Thyroid gland (tissue), 4 donors: Measurements from ENCODE around the gene PKP4.

Experiments used
- CTCF ChIP-seq, 6 experiments: fragments of 200-600 bp in 3 of 6; fragments of 450-650 bp in 3 of 6; sonication (generic) in 3 of 6; IDR thresholded peaks; one replicate each; pipeline ENCODE4 v1.5.1; 2016 to 2019; ENCODE audit warnings: antibody characterized with exemption in 6 of 6, mild to moderate bottlenecking in 2 of 6, inconsistent platforms in 1 of 6, moderate library complexity in 1 of 6
- POLR2A ChIP-seq, 2 donors: fragments of 450-650 bp; IDR thresholded peaks; one replicate each; pipeline ENCODE4 v1.6.1; 2017; ENCODE audit warnings: antibody characterized with exemption in 2 of 2, mild to moderate bottlenecking in 2 of 2, moderate library complexity in 1 of 2

DNA sequence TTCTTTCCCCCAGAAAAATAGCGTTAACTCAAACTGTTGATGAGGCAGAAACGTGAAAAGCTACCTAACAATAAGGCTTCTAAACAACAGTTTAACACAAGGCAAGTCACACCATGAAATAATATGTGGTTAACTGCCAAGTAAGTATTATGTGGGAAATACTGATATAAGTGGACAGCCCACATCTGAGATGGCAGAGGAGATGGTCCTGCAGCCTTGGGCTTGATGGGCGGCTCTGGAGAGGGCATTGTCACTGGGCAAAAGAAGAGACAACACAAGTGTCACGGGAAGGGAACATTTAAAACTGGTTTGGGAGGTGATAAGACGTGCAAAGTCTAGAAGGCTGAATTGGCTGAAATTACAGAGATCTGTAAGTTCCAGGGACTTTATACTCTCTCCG, 147.2 kb downstream of the PKP4 start:
- no peak for TF ChIP-seq CTCF (IDR thresholded peaks at IDR 0.05)
- no peak for TF ChIP-seq POLR2A (IDR thresholded peaks at IDR 0.05)
